Activated T-cell treated with anti-CD3 and anti-CD28 coated beads, Interleukin-2, amount 50 U/mL, for 24 hours (primary cell): ENCODE measurements around the gene PCDHB7.
"Not testable (repeated sequence)": the region's sequence is repeated elsewhere in the genome, so short reads cannot be mapped to it uniquely, and the experiment has no call there.

ENCODE experiments used
- DNase-seq: peaks from one replicate; pipeline ENCODE4 v3.0.0-alpha.2; 2020
- H3K27ac Mint-ChIP-seq: 2 replicates; pipeline ENCODE4 v1.8.0; 2020; ENCODE audit warnings: mild to moderate bottlenecking, mixed read lengths
- H3K27me3 Mint-ChIP-seq: 2 replicates; pipeline ENCODE4 v1.8.0; 2020; ENCODE audit warnings: mixed read lengths
- H3K36me3 Mint-ChIP-seq: 2 replicates; pipeline ENCODE4 v1.8.0; 2020; ENCODE audit warnings: low read depth, mixed read lengths
- H3K4me1 Mint-ChIP-seq: 2 replicates; pipeline ENCODE4 v1.8.0; 2020; ENCODE audit warnings: low read depth, mixed read lengths
- H3K4me3 Mint-ChIP-seq: 2 replicates; pipeline ENCODE4 v1.8.0; 2020; ENCODE audit warnings: mild to moderate bottlenecking, moderate library complexity, mixed read lengths
- H3K9me3 Mint-ChIP-seq: 2 replicates; pipeline ENCODE4 v1.8.0; 2020; ENCODE audit warnings: mixed read lengths

Gene PCDHB7

DNA sequence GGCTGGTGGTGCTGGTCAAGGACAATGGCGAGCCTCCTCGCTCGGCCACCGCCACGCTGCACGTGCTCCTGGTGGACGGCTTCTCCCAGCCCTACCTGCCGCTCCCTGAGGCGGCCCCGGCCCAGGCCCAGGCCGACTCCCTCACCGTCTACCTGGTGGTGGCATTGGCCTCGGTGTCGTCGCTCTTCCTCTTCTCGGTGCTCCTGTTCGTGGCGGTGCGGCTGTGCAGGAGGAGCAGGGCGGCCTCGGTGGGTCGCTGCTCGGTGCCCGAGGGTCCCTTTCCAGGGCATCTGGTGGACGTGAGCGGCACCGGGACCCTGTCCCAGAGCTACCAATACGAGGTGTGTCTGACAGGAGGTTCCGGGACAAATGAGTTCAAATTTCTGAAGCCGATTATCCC is 53.0 kb downstream of the PCDHB7 start:
- peaks cover 56% of the 10 kb centered on the region for H3K27me3 Mint-ChIP-seq
- H3K4me3 Mint-ChIP-seq, H3K36me3 Mint-ChIP-seq, H3K27ac Mint-ChIP-seq, H3K4me1 Mint-ChIP-seq, DNase-seq: not testable (repeated sequence)
- H3K9me3 Mint-ChIP-seq: peaks cover 10% of the 10 kb centered on the region
